Measurements from ENCODE around the gene DDX24.

DDX24 gene

GRCh38 chr14:94080621-94081385 lies at the start of gene DDX24, which contains the start of gene IFI27L1:
Gene DDX24, minus strand, starts transcription at chr14:94081202. Its CDS starts 1,460 bp downstream, at chr14:94079742.
Gene IFI27L1, plus strand, starts transcription at chr14:94081310. Its CDS starts 15,628 bp downstream, at chr14:94096938.
- peak; percentile 78 to 96 for DNase-seq

- peak; percentile 49 to 72 for DNase-seq
These were observed 48.9 kb upstream of the DDX24 start for GRCh38 chr14:94129758-94130414.

- peak; percentile 56 to 91 for DNase-seq
These were observed 48.2 kb upstream of the DDX24 start, which contains the start of gene IFI27L2 for GRCh38 chr14:94129111-94129757. Gene IFI27L2, minus strand, starts transcription at chr14:94129604. Its CDS starts 40 bp downstream, at chr14:94129564.

DNA sequence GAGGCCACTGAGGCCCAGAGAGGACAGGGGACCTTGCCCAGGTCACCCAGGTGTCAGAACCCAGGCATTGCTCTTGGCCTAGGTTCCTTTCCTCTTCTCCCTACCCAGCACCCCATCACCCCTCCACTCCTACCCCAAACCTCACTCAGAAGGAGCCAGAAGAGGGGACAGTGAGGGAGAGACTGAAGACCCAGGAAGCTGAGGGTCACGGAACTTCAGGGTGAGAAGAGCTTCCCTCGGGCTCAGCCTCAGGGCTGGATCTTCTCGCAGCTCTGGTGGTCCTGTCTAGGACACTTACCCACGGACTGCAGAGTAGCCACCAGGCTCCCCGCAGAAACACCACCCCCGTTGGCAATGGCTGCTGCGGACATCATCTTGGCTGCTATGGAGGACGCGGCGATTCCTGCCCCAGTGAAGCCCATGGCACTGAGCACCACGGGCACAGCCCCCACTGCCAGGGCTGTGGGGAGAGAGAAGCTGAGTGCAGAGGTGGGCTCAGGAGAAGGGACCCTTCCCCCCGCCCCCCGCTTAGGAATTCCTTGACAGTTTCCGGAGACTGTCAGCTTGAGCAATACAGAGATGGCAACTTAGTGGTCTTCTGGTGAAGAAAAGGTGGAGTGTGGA lies 47.3 kb upstream of the DDX24 start:
- no peak for DNase-seq

DNA sequence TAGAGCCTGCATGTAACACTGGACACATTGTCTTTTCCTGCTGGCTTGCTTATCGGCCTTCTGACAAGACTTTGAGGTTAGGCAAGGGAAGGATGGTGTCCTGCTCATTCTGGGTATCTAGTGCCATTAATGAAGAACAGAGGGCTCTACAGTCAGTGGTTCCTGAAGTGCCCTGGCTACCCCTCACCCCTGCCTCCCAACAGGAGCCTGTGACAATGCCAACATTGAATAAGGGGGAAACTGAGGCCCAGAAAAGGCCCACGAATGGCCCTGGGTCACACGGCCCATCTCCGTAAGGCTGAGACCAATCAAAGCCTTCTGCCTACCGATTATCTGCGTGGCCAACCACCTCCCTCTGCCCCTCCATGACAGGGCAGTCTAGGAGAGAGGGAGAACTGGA lies 46.3 kb upstream of the DDX24 start:
- no peak for DNase-seq

DNA sequence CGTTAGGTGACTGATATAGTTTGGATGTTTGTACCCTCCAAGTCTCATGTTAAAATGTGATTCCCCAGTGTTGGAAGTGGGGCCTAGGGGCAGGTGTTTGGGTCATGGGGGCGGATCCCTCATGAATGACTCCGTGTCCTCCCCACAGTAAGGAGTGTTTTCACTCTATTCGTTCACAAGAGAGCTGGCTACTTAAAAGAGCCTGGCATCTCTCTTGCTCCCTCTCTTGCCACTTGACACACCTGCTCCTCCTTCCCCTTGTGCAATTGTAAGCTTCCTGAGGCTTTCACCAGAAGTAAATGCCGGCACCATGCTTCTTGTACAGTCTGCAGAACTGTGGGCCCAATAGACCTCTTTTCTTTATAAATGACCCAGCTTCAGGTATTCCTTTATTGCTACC lies 45.8 kb upstream of the DDX24 start:
- DNase-seq: no peak

GRCh38 chr14:94126419-94126677 lies 45.3 kb upstream of the DDX24 start:
- no peak for DNase-seq

- DNase-seq: no peak
These were observed 44.8 kb upstream of the DDX24 start for GRCh38 chr14:94125659-94126418.

GRCh38 chr14:94124582-94125377 lies 43.8 kb upstream of the DDX24 start:
- DNase-seq: no peak

- no peak for DNase-seq
These were observed 42.9 kb upstream of the DDX24 start for GRCh38 chr14:94123868-94124267.

- no peak for DNase-seq
These were observed 42.3 kb upstream of the DDX24 start for GRCh38 chr14:94123296-94123695.

DNA sequence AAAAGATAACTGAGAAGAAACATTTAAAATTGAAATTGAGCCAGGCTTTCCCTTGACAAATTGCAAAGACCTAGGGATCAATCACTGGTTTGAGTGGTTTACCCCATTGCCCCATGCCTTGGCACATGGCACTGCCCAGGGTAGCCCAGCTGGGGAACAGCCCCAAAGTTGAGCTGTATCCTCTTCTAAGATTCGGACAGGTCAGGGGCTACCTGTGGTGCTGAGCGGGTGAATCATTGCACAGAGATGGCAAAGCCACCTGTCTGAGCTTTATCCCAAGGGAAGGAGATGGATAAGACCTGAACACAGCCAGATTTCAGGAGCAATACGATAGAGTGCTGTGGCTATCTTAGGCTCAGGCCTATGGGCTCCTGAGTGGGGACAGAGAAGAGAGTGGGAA lies 41.4 kb upstream of the DDX24 start:
- no peak for DNase-seq

GRCh38 chr14:94121485-94121884 lies 40.5 kb upstream of the DDX24 start:
- DNase-seq: no peak

DNA sequence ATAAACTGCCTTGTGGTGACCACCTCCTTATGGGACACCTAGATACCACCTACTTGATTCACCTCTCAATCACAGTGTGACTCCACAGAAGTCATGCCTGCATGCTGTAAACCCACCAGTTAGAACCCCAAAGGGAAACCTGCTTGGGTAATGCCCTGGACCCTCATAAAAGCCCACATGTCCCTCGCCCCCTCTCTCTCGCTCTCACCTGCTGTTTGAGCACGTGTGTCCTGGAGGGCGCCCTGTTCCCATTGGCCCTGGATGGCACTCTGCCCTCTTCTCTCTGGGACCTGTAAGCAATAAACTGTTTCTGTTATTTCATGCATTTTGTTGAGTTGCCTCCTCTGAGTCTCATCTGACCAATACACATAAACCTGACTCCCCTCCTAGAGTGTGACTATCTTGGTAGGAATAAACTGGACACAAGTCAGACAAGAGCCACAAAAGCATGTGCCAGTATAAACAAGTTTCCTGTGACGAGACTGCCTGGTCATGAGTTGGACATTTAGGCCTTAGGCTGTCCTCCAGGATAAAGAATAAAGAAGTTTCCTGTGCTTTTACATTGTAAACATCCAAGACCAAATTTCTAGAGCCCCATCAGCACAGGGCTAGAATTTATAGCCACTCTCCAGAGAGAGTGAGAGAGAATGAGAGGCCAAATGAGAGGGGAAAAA lies 39.8 kb upstream of the DDX24 start:
- DNase-seq: no peak

DNA sequence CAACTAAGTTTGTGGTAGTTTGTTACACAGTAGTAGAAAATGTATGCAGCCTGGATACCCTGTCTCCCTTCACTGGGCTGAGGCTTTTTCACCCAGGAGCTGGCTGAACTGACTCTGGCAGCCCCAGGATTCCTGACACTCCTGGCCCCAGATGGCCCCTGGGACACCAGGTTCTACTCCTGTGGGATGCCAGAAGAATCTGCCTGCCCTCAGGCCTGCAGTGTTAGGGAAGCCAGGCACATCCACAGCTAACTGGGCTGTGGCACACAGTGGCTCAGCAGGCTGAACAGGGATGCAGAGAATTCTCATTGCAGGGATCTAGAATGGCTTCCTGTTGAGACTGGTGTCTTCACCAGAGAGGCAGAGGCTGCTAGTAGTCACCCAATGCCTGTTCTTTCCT lies 38.1 kb upstream of the DDX24 start:
- no peak for DNase-seq

DNA sequence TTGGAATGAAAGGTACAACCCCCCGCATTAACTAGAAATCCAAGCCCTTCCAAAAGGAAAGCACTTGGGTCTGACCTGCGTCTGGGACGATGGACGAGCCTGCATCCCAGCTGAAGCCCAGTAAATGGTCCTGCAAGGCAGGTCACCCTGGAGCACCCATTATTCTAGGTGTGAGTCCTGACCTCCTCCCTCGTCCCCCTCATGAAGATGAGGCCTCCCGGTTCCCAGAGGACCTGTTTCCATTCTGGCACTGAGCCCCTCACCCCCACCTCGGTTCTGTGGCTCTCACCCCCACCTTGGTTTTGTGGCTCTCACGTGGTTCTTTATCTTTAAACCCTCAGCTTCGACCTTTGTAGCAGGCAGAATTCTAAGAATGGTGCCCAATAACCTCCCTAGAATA lies 36.9 kb upstream of the DDX24 start:
- DNase-seq: no peak

DNA sequence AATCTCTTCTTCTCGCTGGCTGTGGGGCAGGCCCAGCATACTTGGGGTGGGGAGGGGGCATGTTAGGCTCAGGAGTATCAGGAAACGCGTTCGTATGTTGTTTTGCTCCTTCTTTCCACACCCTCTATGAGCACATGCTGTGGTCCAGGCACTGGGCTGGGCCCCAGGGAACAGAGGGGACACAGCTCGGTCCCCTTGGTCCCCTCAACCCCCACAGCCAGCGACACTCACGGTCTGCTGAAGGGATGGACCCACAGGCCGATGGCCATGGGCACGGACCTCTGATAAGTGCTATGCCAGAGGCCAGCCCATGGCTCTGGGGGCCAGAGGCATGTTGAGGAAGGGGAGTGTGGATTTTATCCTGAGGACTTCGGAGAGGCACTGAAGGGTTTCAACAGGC lies 35.7 kb upstream of the DDX24 start:
- no peak for DNase-seq

- no peak for DNase-seq
These were observed 34.6 kb upstream of the DDX24 start for GRCh38 chr14:94115631-94116030.

DNA sequence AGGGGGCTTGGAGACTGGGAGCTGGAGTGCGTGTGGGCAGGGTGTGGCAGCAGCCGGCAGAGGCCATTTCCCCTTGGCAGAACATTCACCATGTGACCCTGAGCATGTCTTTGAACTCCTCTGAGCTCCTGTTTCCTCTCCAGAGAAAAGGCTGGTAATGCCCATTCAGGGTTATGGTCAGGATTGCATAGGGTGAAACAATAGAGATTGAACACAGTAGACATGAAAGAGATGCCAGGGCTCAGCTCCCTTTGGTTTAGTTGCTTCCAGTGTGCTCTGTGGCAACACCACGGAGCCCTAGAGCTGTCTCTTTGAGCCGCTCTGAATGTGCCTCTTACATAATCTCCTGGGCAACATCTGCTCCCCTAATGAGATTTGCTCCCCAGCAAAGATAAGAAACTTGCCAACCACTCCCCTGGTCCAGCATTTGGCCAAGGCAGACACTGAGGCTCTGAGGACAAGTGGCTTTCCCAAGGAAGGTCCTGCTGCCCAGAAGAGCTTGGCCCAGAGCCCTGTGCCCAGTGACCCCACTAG lies 34.1 kb upstream of the DDX24 start:
- DNase-seq: no peak

- DNase-seq: no peak
These were observed 33.6 kb upstream of the DDX24 start for GRCh38 chr14:94114589-94115057.

All from NCI-H526 (cell line).